ENCODE data around the gene NPEPL1. TPM values are rescaled to one million over a fixed set of nuclear protein-coding genes. Genes with fewer than 3 reads are reported as not detected.

NPEPL1 gene
- total RNA-seq, 1 experiment from 2014 or later, result 6.8 TPM

GRCh38 chr20:58657262-58657661, 35.3 kb upstream of the NPEPL1 start:
- no peak for DNase-seq (ENCODE audit: low read depth)

GRCh38 chr20:58657986-58658385, 34.6 kb upstream of the NPEPL1 start:
- no peak for DNase-seq (ENCODE audit: low read depth)

GRCh38 chr20:58658760-58659159, 33.8 kb upstream of the NPEPL1 start:
- DNase-seq (ENCODE audit: low read depth), result no peak

- DNase-seq (ENCODE audit: low read depth), result no peak
Measured at GRCh38 chr20:58659841-58660240, 32.8 kb upstream of the NPEPL1 start.

GRCh38 chr20:58660855-58661597, 31.6 kb upstream of the NPEPL1 start:
- DNase-seq (ENCODE audit: low read depth), result no peak

- DNase-seq (ENCODE audit: low read depth), result no peak
Measured at GRCh38 chr20:58661598-58662473, 30.8 kb upstream of the NPEPL1 start.

- DNase-seq (ENCODE audit: low read depth), result no peak
Measured at GRCh38 chr20:58664331-58664730, 28.3 kb upstream of the NPEPL1 start.

GRCh38 chr20:58664883-58665282, 27.7 kb upstream of the NPEPL1 start:
- no peak for DNase-seq (ENCODE audit: low read depth)

- no peak for DNase-seq (ENCODE audit: low read depth)
Measured at GRCh38 chr20:58665606-58666005, 27.0 kb upstream of the NPEPL1 start.

- DNase-seq (ENCODE audit: low read depth), result no peak
Measured at GRCh38 chr20:58666702-58667101, 25.9 kb upstream of the NPEPL1 start.

- DNase-seq (ENCODE audit: low read depth), result no peak
Measured at GRCh38 chr20:58667975-58668374, 24.6 kb upstream of the NPEPL1 start.

- DNase-seq (ENCODE audit: low read depth), result no peak
Measured at GRCh38 chr20:58668901-58669286, 23.7 kb upstream of the NPEPL1 start.

- no peak for DNase-seq (ENCODE audit: low read depth)
Measured at GRCh38 chr20:58669287-58670006, 23.2 kb upstream of the NPEPL1 start.

GRCh38 chr20:58670102-58670501, 22.5 kb upstream of the NPEPL1 start:
- DNase-seq (ENCODE audit: low read depth), result no peak

- DNase-seq (ENCODE audit: low read depth), result no peak
Measured at GRCh38 chr20:58670659-58671058, 21.9 kb upstream of the NPEPL1 start.

- DNase-seq (ENCODE audit: low read depth), result no peak
Measured at GRCh38 chr20:58673119-58673518, 19.5 kb upstream of the NPEPL1 start.

GRCh38 chr20:58675146-58675584, 17.4 kb upstream of the NPEPL1 start:
- no peak for DNase-seq (ENCODE audit: low read depth)

- no peak for DNase-seq (ENCODE audit: low read depth)
Measured at GRCh38 chr20:58675641-58676040, 17.0 kb upstream of the NPEPL1 start.

GRCh38 chr20:58676161-58676560, 16.4 kb upstream of the NPEPL1 start:
- DNase-seq (ENCODE audit: low read depth), result no peak

GRCh38 chr20:58677079-58677604, 15.5 kb upstream of the NPEPL1 start:
- no peak for DNase-seq (ENCODE audit: low read depth)

GRCh38 chr20:58677808-58678207, 14.8 kb upstream of the NPEPL1 start:
- DNase-seq (ENCODE audit: low read depth), result no peak

- no peak for DNase-seq (ENCODE audit: low read depth)
Measured at GRCh38 chr20:58678806-58679205, 13.8 kb upstream of the NPEPL1 start.
